ENCODE results near the gene GPR84.

GPR84 gene

GRCh38 chr12:54368709-54369596 is 4.7 kb upstream of the GPR84 start:
- Histone ChIP-seq H3K27me3 (ENCODE audit: insufficient read depth, insufficient read length) (no peaks in the 10 kb centered on the region), H3K9me3 (ENCODE audit: insufficient read depth, low read length) (no peaks in the 10 kb centered on the region), H3K4me3 (ENCODE audit: insufficient read length, low read depth) (no peak overlapping the region), H3K36me3 (ENCODE audit: insufficient read depth, insufficient read length, low read length) (peaks cover 19% of the 10 kb centered on the region), H3K9ac (ENCODE audit: insufficient read length, low read depth) (peak overlapping the region; percentile 34), H3K4me1 (ENCODE audit: insufficient read depth, insufficient read length) (peaks cover 17% of the 10 kb centered on the region)
- no peak for DNase-seq (ENCODE audit: low read depth, low spot score)
- TF ChIP-seq ZNF274 (IDR thresholded peaks at IDR 0.05; ENCODE audit: low read depth, low read length), result no peak
- TF ChIP-seq YY1 (IDR thresholded peaks at IDR 0.05; ENCODE audit: insufficient read depth, insufficient read length), result no peak
- no peak for TF ChIP-seq SUZ12 (IDR thresholded peaks at IDR 0.05; ENCODE audit: extremely low read depth, insufficient read depth, insufficient read length)

GRCh38 chr12:54368025-54368708 is 3.9 kb upstream of the GPR84 start:
- H3K36me3 ChIP-seq (ENCODE audit: insufficient read depth, insufficient read length, low read length), result peaks cover 16% of the 10 kb centered on the region
- H3K4me3 ChIP-seq (ENCODE audit: insufficient read length, low read depth), result no peak overlapping the region
- DNase-seq (ENCODE audit: low read depth, low spot score), result no peak
- no peaks in the 10 kb centered on the region for H3K9me3 ChIP-seq (ENCODE audit: insufficient read depth, low read length)
- no peaks in the 10 kb centered on the region for H3K27me3 ChIP-seq (ENCODE audit: insufficient read depth, insufficient read length)
- H3K9ac ChIP-seq (ENCODE audit: insufficient read length, low read depth), result no peak overlapping the region
- peaks cover 14% of the 10 kb centered on the region for H3K4me1 ChIP-seq (ENCODE audit: insufficient read depth, insufficient read length)
- TF ChIP-seq YY1 (IDR thresholded peaks at IDR 0.05; ENCODE audit: insufficient read depth, insufficient read length) (no peak), ZNF274 (IDR thresholded peaks at IDR 0.05; ENCODE audit: low read depth, low read length) (no peak), SUZ12 (IDR thresholded peaks at IDR 0.05; ENCODE audit: extremely low read depth, insufficient read depth, insufficient read length) (no peak)

- Histone ChIP-seq H3K9me3 (ENCODE audit: insufficient read depth, low read length) (no peaks in the 10 kb centered on the region), H3K4me1 (ENCODE audit: insufficient read depth, insufficient read length) (peaks cover 8% of the 10 kb centered on the region), H3K36me3 (ENCODE audit: insufficient read depth, insufficient read length, low read length) (no peaks in the 10 kb centered on the region), H3K27me3 (ENCODE audit: insufficient read depth, insufficient read length) (no peaks in the 10 kb centered on the region), H3K4me3 (ENCODE audit: insufficient read length, low read depth) (no peak overlapping the region), H3K9ac (ENCODE audit: insufficient read length, low read depth) (no peak overlapping the region)
- no peak for DNase-seq (ENCODE audit: low read depth, low spot score)
- TF ChIP-seq ZNF274 (IDR thresholded peaks at IDR 0.05; ENCODE audit: low read depth, low read length) (no peak), YY1 (IDR thresholded peaks at IDR 0.05; ENCODE audit: insufficient read depth, insufficient read length) (no peak), SUZ12 (IDR thresholded peaks at IDR 0.05; ENCODE audit: extremely low read depth, insufficient read depth, insufficient read length) (no peak)
Measured at GRCh38 chr12:54363618-54364017, 668 bp downstream of the GPR84 start.

GRCh38 chr12:54363047-54363446 is 1.2 kb downstream of the GPR84 start:
- Histone ChIP-seq H3K4me3 (ENCODE audit: insufficient read length, low read depth) (no peak overlapping the region), H3K27me3 (ENCODE audit: insufficient read depth, insufficient read length) (no peaks in the 10 kb centered on the region), H3K4me1 (ENCODE audit: insufficient read depth, insufficient read length) (peaks cover 5% of the 10 kb centered on the region), H3K36me3 (ENCODE audit: insufficient read depth, insufficient read length, low read length) (no peaks in the 10 kb centered on the region), H3K9me3 (ENCODE audit: insufficient read depth, low read length) (no peaks in the 10 kb centered on the region), H3K9ac (ENCODE audit: insufficient read length, low read depth) (no peak overlapping the region)
- no peak for TF ChIP-seq ZNF274 (IDR thresholded peaks at IDR 0.05; ENCODE audit: low read depth, low read length)
- no peak for TF ChIP-seq SUZ12 (IDR thresholded peaks at IDR 0.05; ENCODE audit: extremely low read depth, insufficient read depth, insufficient read length)
- TF ChIP-seq YY1 (IDR thresholded peaks at IDR 0.05; ENCODE audit: insufficient read depth, insufficient read length), result no peak
- no peak for DNase-seq (ENCODE audit: low read depth, low spot score)

GRCh38 chr12:54360717-54361456 is 3.4 kb downstream of the GPR84 start:
- DNase-seq (ENCODE audit: low read depth, low spot score), result peak; percentile 88
- H3K27me3 ChIP-seq (ENCODE audit: insufficient read depth, insufficient read length), result no peaks in the 10 kb centered on the region
- no peak overlapping the region for H3K4me3 ChIP-seq (ENCODE audit: insufficient read length, low read depth)
- H3K36me3 ChIP-seq (ENCODE audit: insufficient read depth, insufficient read length, low read length), result no peaks in the 10 kb centered on the region
- H3K9me3 ChIP-seq (ENCODE audit: insufficient read depth, low read length), result no peaks in the 10 kb centered on the region
- H3K4me1 ChIP-seq (ENCODE audit: insufficient read depth, insufficient read length), result peaks cover 17% of the 10 kb centered on the region
- no peak overlapping the region for H3K9ac ChIP-seq (ENCODE audit: insufficient read length, low read depth)
- no peak for TF ChIP-seq ZNF274 (IDR thresholded peaks at IDR 0.05; ENCODE audit: low read depth, low read length)
- no peak for TF ChIP-seq YY1 (IDR thresholded peaks at IDR 0.05; ENCODE audit: insufficient read depth, insufficient read length)
- no peak for TF ChIP-seq SUZ12 (IDR thresholded peaks at IDR 0.05; ENCODE audit: extremely low read depth, insufficient read depth, insufficient read length)

GRCh38 chr12:54359762-54360351 is 4.4 kb downstream of the GPR84 start:
- peaks cover 23% of the 10 kb centered on the region for H3K4me1 ChIP-seq (ENCODE audit: insufficient read depth, insufficient read length)
- H3K9ac ChIP-seq (ENCODE audit: insufficient read length, low read depth), result peak overlapping the region; percentile 83
- no peaks in the 10 kb centered on the region for H3K27me3 ChIP-seq (ENCODE audit: insufficient read depth, insufficient read length)
- no peak for DNase-seq (ENCODE audit: low read depth, low spot score)
- peak overlapping the region; percentile 45 for H3K4me3 ChIP-seq (ENCODE audit: insufficient read length, low read depth)
- no peaks in the 10 kb centered on the region for H3K9me3 ChIP-seq (ENCODE audit: insufficient read depth, low read length)
- no peaks in the 10 kb centered on the region for H3K36me3 ChIP-seq (ENCODE audit: insufficient read depth, insufficient read length, low read length)
- TF ChIP-seq SUZ12 (IDR thresholded peaks at IDR 0.05; ENCODE audit: extremely low read depth, insufficient read depth, insufficient read length) (no peak), YY1 (IDR thresholded peaks at IDR 0.05; ENCODE audit: insufficient read depth, insufficient read length) (no peak), ZNF274 (IDR thresholded peaks at IDR 0.05; ENCODE audit: low read depth, low read length) (no peak)

Measured in NT2/D1 (cell line).